Measurements from ENCODE around the gene CD63. TPM values are rescaled to one million over a fixed set of nuclear protein-coding genes. Genes with fewer than 3 reads are reported as not detected.

The CD63 gene
- total and polyA plus RNA-seq, 2 donors from 2014 or later = 1,130 to 1,381 TPM

DNA sequence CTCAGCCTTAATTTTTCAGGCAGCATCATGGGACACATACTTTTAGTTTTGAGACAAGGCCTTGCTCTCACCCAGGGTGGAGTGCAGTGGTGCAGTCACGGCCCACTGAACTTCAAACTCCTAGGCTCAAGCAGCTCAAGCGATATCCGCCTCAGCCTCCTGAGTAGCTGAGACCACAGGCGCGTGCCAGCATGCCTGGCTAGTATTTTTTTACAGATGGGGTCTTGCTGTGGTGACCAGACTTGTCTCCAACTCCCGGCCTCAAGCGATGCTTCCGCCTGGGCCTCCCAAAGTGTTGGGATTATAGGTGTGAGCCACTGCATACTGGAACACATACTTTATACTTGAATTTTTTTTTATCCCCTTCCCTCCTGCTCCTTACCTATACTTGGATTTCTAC, 5.9 kb downstream of the CD63 start:
- H3K4me3 ChIP-seq (ENCODE audit: low read length in 3 of 3) = no peak overlapping the region
- DNase-seq (peak in 1 of 5 donors; percentile 40), FAIRE-seq (no peak)
- H3K4me1 ChIP-seq (ENCODE audit: control insufficient read depth in 2 of 3, insufficient read depth in 2 of 3, low read depth in 1 of 3, low read length in 3 of 3) = peaks cover 0 to 41% (median 37%) of the 10 kb centered on the region in 3 donors
- H3K27ac ChIP-seq (ENCODE audit: low read depth in 2 of 2, low read length in 2 of 2) = peak overlapping the region in 1 of 2 donors; percentile 32
- H3K36me3 ChIP-seq (ENCODE audit: control insufficient read depth in 2 of 3, insufficient read depth in 3 of 3, low read length in 3 of 3) = peaks cover 6 to 33% (median 13%) of the 10 kb centered on the region in 3 donors
- no peaks in the 10 kb centered on the region for H3K9me3 ChIP-seq (ENCODE audit: control insufficient read depth in 2 of 3, insufficient read depth in 1 of 3, low read length in 3 of 3)
- intact Hi-C loops (cut with DNase I) = no loop called here
- TF ChIP-seq, protein P1, sequence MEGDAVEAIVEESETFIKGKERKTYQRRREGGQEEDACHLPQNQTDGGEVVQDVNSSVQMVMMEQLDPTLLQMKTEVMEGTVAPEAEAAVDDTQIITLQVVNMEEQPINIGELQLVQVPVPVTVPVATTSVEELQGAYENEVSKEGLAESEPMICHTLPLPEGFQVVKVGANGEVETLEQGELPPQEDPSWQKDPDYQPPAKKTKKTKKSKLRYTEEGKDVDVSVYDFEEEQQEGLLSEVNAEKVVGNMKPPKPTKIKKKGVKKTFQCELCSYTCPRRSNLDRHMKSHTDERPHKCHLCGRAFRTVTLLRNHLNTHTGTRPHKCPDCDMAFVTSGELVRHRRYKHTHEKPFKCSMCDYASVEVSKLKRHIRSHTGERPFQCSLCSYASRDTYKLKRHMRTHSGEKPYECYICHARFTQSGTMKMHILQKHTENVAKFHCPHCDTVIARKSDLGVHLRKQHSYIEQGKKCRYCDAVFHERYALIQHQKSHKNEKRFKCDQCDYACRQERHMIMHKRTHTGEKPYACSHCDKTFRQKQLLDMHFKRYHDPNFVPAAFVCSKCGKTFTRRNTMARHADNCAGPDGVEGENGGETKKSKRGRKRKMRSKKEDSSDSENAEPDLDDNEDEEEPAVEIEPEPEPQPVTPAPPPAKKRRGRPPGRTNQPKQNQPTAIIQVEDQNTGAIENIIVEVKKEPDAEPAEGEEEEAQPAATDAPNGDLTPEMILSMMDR (IDR thresholded peaks at IDR 0.05; ENCODE audit: borderline replicate concordance, extremely low read depth, insufficient read depth) = no peak
- no peaks in the 10 kb centered on the region for H3K27me3 ChIP-seq (ENCODE audit: control insufficient read depth, insufficient read depth, low read length)
- no peak overlapping the region for H3K9ac ChIP-seq (ENCODE audit: low read length in 3 of 3)

DNA sequence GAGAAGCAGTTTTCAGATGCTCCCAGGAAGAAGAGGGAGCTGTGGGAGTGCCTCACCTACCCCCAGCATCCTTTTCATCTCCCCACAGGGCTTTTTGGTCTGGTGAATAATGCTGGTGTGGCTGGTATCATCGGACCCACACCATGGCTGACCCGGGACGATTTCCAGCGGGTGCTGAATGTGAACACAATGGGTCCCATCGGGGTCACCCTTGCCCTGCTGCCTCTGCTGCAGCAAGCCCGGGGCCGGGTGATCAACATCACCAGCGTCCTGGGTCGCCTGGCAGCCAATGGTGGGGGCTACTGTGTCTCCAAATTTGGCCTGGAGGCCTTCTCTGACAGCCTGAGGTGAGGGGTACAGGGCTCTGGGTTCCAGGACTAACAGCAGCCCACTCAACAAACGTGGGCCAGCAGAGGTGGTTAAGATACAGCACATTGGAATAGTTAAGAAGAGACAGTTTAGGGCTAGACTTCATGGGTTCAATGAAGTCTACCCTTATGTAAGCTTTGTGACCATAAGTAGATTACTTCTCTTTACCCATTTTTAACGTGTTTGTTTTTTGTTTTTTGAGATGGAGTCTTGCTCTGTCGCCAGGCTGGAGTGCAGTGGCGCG, 7.1 kb downstream of the CD63 start:
- TF ChIP-seq, protein P1 (IDR thresholded peaks at IDR 0.05; ENCODE audit: borderline replicate concordance, extremely low read depth, insufficient read depth) = no peak
- FAIRE-seq (no peak), DNase-seq (no peak)
- Histone ChIP-seq H3K9me3 (ENCODE audit: control insufficient read depth in 2 of 3, insufficient read depth in 1 of 3, low read length in 3 of 3) (no peaks in the 10 kb centered on the region), H3K36me3 (ENCODE audit: control insufficient read depth in 2 of 3, insufficient read depth in 3 of 3, low read length in 3 of 3) (peaks cover 6 to 28% (median 11%) of the 10 kb centered on the region in 3 donors), H3K4me3 (ENCODE audit: low read length in 3 of 3) (peak overlapping the region in 1 of 3 donors; percentile 47), H3K27ac (ENCODE audit: low read depth in 2 of 2, low read length in 2 of 2) (no peak overlapping the region), H3K9ac (ENCODE audit: low read length in 3 of 3) (no peak overlapping the region), H3K27me3 (ENCODE audit: control insufficient read depth, insufficient read depth, low read length) (no peaks in the 10 kb centered on the region), H3K4me1 (ENCODE audit: control insufficient read depth in 2 of 3, insufficient read depth in 2 of 3, low read depth in 1 of 3, low read length in 3 of 3) (peaks cover 2 to 38% (median 37%) of the 10 kb centered on the region in 3 donors)
- intact Hi-C loops (cut with DNase I) = no loop called here

DNA sequence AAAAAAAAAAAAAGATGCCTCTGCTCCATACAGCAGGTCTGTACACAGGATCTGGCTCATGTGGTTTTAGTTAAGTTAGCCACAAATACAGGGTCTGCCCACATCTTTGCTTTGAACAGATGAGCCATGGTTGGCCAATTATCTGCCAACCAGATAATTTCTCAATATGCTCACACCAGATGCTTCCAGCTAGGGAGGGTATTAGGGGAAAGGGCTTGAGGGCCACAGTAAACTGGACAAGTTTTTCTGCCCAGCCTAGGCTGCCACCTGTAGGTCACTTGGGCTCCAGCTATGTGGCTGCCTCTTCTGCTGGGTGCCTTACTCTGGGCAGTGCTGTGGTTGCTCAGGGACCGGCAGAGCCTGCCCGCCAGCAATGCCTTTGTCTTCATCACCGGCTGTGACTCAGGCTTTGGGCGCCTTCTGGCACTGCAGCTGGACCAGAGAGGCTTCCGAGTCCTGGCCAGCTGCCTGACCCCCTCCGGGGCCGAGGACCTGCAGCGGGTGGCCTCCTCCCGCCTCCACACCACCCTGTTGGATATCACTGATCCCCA, 7.8 kb downstream of the CD63 start:
- peak in 1 of 5 donors; percentile 87 for DNase-seq
- peaks cover 2 to 38% (median 38%) of the 10 kb centered on the region in 3 donors for H3K4me1 ChIP-seq (ENCODE audit: control insufficient read depth in 2 of 3, insufficient read depth in 2 of 3, low read depth in 1 of 3, low read length in 3 of 3)

More for the DNA sequence above, 7.8 kb downstream of the CD63 start:
- Histone ChIP-seq H3K9me3 (ENCODE audit: control insufficient read depth in 2 of 3, insufficient read depth in 1 of 3, low read length in 3 of 3) (no peaks in the 10 kb centered on the region), H3K9ac (ENCODE audit: low read length in 3 of 3) (no peak overlapping the region), H3K27me3 (ENCODE audit: control insufficient read depth, insufficient read depth, low read length) (no peaks in the 10 kb centered on the region), H3K27ac (ENCODE audit: low read depth in 2 of 2, low read length in 2 of 2) (peak overlapping the region in 1 of 2 donors; percentile 75), H3K36me3 (ENCODE audit: control insufficient read depth in 2 of 3, insufficient read depth in 3 of 3, low read length in 3 of 3) (peaks cover 4 to 22% (median 8%) of the 10 kb centered on the region in 3 donors), H3K4me3 (ENCODE audit: low read length in 3 of 3) (peak overlapping the region in 1 of 3 donors; percentile 47)
- TF ChIP-seq, protein P1 (IDR thresholded peaks at IDR 0.05; ENCODE audit: borderline replicate concordance, extremely low read depth, insufficient read depth) = peak; percentile 59
- FAIRE-seq = no peak
- intact Hi-C loops (cut with DNase I) = no loop called here

All from kidney (tissue), 14 donors.